Measurements from ENCODE around the gene CKS2.

GRCh38 chr9:89358985-89359384, 48.0 kb downstream of the CKS2 start:
- TF ChIP-seq EZH2 (IDR thresholded peaks at IDR 0.05; ENCODE audit: low read depth) (no peak), CTCF (conservative IDR thresholded peaks at IDR 0.05) (no peak)
